ENCODE data around the gene RPL7A. TPM values are rescaled to one million over a fixed set of nuclear protein-coding genes. Genes with fewer than 3 reads are reported as not detected.

The RPL7A gene
- total RNA-seq, 6 experiments from 2014 or later = 2,011 to 2,156 (median 2,046) TPM

DNA sequence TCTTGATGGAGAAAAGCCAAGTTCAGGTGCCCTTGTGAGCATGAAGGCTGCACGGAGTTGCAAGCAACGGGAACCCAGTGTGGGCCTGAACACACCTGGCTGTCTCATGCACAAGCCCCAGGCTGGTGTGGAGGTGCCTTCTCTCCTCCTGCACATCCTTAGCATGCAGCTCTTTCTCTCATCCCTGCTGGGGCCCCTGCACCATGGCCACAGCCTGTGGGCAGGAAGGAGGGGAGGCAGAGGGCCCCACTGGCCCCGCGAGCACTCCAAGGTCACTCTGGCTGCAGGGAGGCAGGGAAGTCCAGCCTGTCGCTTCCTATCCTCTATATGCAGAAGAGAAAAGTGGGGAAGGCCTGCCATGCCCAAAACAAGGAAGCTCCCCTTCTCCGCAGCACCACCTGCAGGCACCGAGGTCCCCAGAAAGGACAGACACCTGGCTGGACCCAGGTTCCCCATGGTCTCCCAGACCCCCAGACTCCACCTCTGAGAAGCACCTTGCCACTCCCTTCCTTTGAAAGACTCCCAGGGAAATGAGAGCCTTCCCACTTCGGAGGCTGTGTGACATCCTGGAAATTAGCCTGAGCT lies 46.8 kb downstream of the RPL7A start:
- no peak for DNase-seq

GRCh38 chr9:133396952-133397351 lies 48.9 kb downstream of the RPL7A start:
- no peaks in the 10 kb centered on the region for H3K9me3 Mint-ChIP-seq
- no peaks in the 10 kb centered on the region for H3K4me1 Mint-ChIP-seq (ENCODE audit: low read depth)
- TF ChIP-seq, protein P1, sequence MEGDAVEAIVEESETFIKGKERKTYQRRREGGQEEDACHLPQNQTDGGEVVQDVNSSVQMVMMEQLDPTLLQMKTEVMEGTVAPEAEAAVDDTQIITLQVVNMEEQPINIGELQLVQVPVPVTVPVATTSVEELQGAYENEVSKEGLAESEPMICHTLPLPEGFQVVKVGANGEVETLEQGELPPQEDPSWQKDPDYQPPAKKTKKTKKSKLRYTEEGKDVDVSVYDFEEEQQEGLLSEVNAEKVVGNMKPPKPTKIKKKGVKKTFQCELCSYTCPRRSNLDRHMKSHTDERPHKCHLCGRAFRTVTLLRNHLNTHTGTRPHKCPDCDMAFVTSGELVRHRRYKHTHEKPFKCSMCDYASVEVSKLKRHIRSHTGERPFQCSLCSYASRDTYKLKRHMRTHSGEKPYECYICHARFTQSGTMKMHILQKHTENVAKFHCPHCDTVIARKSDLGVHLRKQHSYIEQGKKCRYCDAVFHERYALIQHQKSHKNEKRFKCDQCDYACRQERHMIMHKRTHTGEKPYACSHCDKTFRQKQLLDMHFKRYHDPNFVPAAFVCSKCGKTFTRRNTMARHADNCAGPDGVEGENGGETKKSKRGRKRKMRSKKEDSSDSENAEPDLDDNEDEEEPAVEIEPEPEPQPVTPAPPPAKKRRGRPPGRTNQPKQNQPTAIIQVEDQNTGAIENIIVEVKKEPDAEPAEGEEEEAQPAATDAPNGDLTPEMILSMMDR (IDR thresholded peaks at IDR 0.05) = peak; percentile 57
- H3K27ac Mint-ChIP-seq = no peak overlapping the region
- DNase-seq = no peak
- H3K4me3 Mint-ChIP-seq = no peak overlapping the region
- peaks cover 30% of the 10 kb centered on the region for H3K27me3 Mint-ChIP-seq (ENCODE audit: insufficient read depth)
- H3K36me3 Mint-ChIP-seq (ENCODE audit: low read depth) = no peaks in the 10 kb centered on the region

More for the DNA sequence above, 46.8 kb downstream of the RPL7A start:
- Mint-ChIP-seq H3K4me3 (no peak overlapping the region), H3K27me3 (ENCODE audit: insufficient read depth) (peaks cover 31% of the 10 kb centered on the region), H3K27ac (no peak overlapping the region), H3K9me3 (no peaks in the 10 kb centered on the region), H3K36me3 (ENCODE audit: low read depth) (no peaks in the 10 kb centered on the region), H3K4me1 (ENCODE audit: low read depth) (no peaks in the 10 kb centered on the region)
- TF ChIP-seq, protein P1 (IDR thresholded peaks at IDR 0.05) = no peak

- Mint-ChIP-seq H3K9me3 (no peaks in the 10 kb centered on the region), H3K27ac (no peak overlapping the region), H3K4me1 (ENCODE audit: low read depth) (no peaks in the 10 kb centered on the region), H3K27me3 (ENCODE audit: insufficient read depth) (peaks cover 30% of the 10 kb centered on the region), H3K36me3 (ENCODE audit: low read depth) (no peaks in the 10 kb centered on the region), H3K4me3 (no peak overlapping the region)
- TF ChIP-seq, protein P1 (IDR thresholded peaks at IDR 0.05) = no peak
- no peak for DNase-seq
Observed at GRCh38 chr9:133397370-133397769, 49.4 kb downstream of the RPL7A start.

DNA sequence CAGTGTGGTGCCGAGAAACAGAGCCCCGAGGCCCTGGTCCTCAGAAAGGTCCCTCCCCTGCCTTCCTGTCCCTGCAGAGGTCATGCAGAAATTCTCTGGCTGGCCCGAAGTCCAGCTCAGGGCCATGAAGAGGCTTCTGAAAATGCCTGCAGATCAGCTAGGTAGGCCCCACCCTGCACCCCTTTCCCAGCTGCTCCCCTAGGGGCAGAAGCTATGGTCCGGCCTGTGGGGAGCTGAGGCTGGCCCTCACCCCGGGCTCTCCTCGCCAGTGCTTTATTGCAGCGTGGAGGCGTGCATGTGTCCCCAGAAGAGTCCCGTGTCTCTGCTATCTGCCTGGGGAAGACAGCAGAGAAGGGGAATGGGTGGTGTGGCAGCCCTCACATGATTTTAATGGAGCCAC lies 49.9 kb downstream of the RPL7A start:
- H3K9me3 Mint-ChIP-seq = no peaks in the 10 kb centered on the region
- no peak overlapping the region for H3K27ac Mint-ChIP-seq
- no peaks in the 10 kb centered on the region for H3K36me3 Mint-ChIP-seq (ENCODE audit: low read depth)
- no peak for DNase-seq
- TF ChIP-seq, protein P1 (IDR thresholded peaks at IDR 0.05) = no peak
- no peaks in the 10 kb centered on the region for H3K4me1 Mint-ChIP-seq (ENCODE audit: low read depth)
- no peak overlapping the region for H3K4me3 Mint-ChIP-seq
- H3K27me3 Mint-ChIP-seq (ENCODE audit: insufficient read depth) = peaks cover 30% of the 10 kb centered on the region

DNA sequence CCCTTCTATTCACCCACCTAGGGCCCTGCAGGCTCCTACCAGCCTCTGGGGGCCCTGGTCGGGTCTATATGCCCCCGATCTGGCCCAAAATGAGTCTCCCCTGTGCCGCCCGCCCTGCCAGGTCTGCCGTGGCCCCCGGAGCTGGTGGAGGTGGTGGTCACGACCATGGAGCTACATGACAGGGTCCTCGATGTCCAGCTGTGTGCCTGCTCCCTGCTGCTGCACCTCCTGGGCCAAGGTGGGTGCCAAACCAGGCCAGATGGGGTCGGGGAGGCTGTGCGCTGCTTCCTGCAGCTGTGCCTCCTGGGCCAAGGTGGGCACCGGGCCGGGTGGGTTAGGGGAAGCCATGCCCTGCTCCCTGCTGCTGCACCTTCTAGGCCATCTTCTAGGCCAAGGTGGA lies 52.3 kb downstream of the RPL7A start:
- Mint-ChIP-seq H3K4me3 (no peak overlapping the region; the same call in 1 of the 2 replicates), H3K27ac (no peak overlapping the region), H3K27me3 (ENCODE audit: insufficient read depth) (peaks cover 24% of the 10 kb centered on the region), H3K36me3 (ENCODE audit: low read depth) (peaks cover 2% of the 10 kb centered on the region; the same call in 1 of the 2 replicates), H3K9me3 (no peaks in the 10 kb centered on the region), H3K4me1 (ENCODE audit: low read depth) (peaks cover 3% of the 10 kb centered on the region)
- DNase-seq = no peak
- TF ChIP-seq, protein P1 (IDR thresholded peaks at IDR 0.05) = no peak

Other genes starting within 250 kb of the RPL7A start
- gene RALGDS, start 227.0 kb upstream of the RPL7A start, total RNA-seq (2021; fragmentation: NEBNext Ultra II Directional; extraction: Animal tissue kit (Norgen Biotek cat#: 25700)) = 10 to 100 TPM; 12.1 to 15.8 (median 14.8) TPM
- gene GBGT1, start 184.3 kb upstream of the RPL7A start, total RNA-seq (2021; fragmentation: NEBNext Ultra II Directional; extraction: Animal tissue kit (Norgen Biotek cat#: 25700)) = 1 to 10 TPM; 1.1 to 2.8 (median 1.7) TPM
- not detected for gene OBP2B, start 139.0 kb upstream of the RPL7A start, total RNA-seq (2021; fragmentation: NEBNext Ultra II Directional; extraction: Animal tissue kit (Norgen Biotek cat#: 25700))
- gene ABO, start 73.0 kb upstream of the RPL7A start, total RNA-seq (2021; fragmentation: NEBNext Ultra II Directional; extraction: Animal tissue kit (Norgen Biotek cat#: 25700)) = not detected
- 10 to 100 TPM; 11.2 to 19.3 (median 13.5) TPM for gene SURF6, start 12.0 kb upstream of the RPL7A start, total RNA-seq (2021; fragmentation: NEBNext Ultra II Directional; extraction: Animal tissue kit (Norgen Biotek cat#: 25700))
- 10 to 100 TPM; 17.9 to 22.3 (median 20.8) TPM for gene MED22, start 87 bp upstream of the RPL7A start, total RNA-seq (2021; fragmentation: NEBNext Ultra II Directional; extraction: Animal tissue kit (Norgen Biotek cat#: 25700))
- gene SURF1, start 8.3 kb downstream of the RPL7A start, total RNA-seq (2021; fragmentation: NEBNext Ultra II Directional; extraction: Animal tissue kit (Norgen Biotek cat#: 25700)) = 10 to 100 TPM; 25.3 to 29.1 (median 26.8) TPM
- 10 to 100 TPM; 16.6 to 20.9 (median 18.2) TPM for gene SURF2, start 8.3 kb downstream of the RPL7A start, total RNA-seq (2021; fragmentation: NEBNext Ultra II Directional; extraction: Animal tissue kit (Norgen Biotek cat#: 25700))
- gene SURF4, start 27.8 kb downstream of the RPL7A start, total RNA-seq (2021; fragmentation: NEBNext Ultra II Directional; extraction: Animal tissue kit (Norgen Biotek cat#: 25700)) = 100 to 1,000 TPM; 406 to 474 (median 417) TPM
- 1 to 10 TPM in 2 of 6 experiments, under 1 TPM in 4; 0.46 to 1.4 (median 0.68) TPM for gene STKLD1, start 28.1 kb downstream of the RPL7A start, total RNA-seq (2021; fragmentation: NEBNext Ultra II Directional; extraction: Animal tissue kit (Norgen Biotek cat#: 25700))
- gene REXO4, start 69.8 kb downstream of the RPL7A start, total RNA-seq (2021; fragmentation: NEBNext Ultra II Directional; extraction: Animal tissue kit (Norgen Biotek cat#: 25700)) = 10 to 100 TPM; 20.4 to 26.3 (median 23.5) TPM
- gene ADAMTS13, start 74.1 kb downstream of the RPL7A start, total RNA-seq (2021; fragmentation: NEBNext Ultra II Directional; extraction: Animal tissue kit (Norgen Biotek cat#: 25700)) = 1 to 10 TPM in 1 of 6 experiments, under 1 TPM in 5; 0.41 to 1.2 (median 0.74) TPM
- gene CACFD1, start 111.8 kb downstream of the RPL7A start, total RNA-seq (2021; fragmentation: NEBNext Ultra II Directional; extraction: Animal tissue kit (Norgen Biotek cat#: 25700)) = 1 to 10 TPM; 5.0 to 9.1 (median 6.7) TPM
- gene SLC2A6, start 130.9 kb downstream of the RPL7A start, total RNA-seq (2021; fragmentation: NEBNext Ultra II Directional; extraction: Animal tissue kit (Norgen Biotek cat#: 25700)) = 10 to 100 TPM in 5 of 6 experiments, 1 to 10 TPM in 1; 9.4 to 12.6 (median 11.3) TPM
- not detected for gene MYMK, start 176.7 kb downstream of the RPL7A start, total RNA-seq (2021; fragmentation: NEBNext Ultra II Directional; extraction: Animal tissue kit (Norgen Biotek cat#: 25700))
- gene ADAMTSL2, start 186.5 kb downstream of the RPL7A start, total RNA-seq (2021; fragmentation: NEBNext Ultra II Directional; extraction: Animal tissue kit (Norgen Biotek cat#: 25700)) = under 1 TPM in 3 of 6 experiments, not detected in 3; 0.05 to 0.07 (median 0.06) TPM

Measured in HFFc6 (cell line).